Mononuclear cell (primary cell): ENCODE measurements around the gene FOXO3B. TPM values are rescaled to one million over a fixed set of nuclear protein-coding genes. Genes with fewer than 3 reads are reported as not detected.
"Not testable (repeated sequence)": the region's sequence is repeated elsewhere in the genome, so short reads cannot be mapped to it uniquely, and the experiment has no call there.

Source experiments
- H3K27me3 ChIP-seq: 2 replicates; pipeline ENCODE4 v1.6.0; 2011; ENCODE audit warnings: low read length, control low read depth; ENCODE audit not compliant: insufficient read depth
- H3K4me1 ChIP-seq: 2 replicates; pipeline ENCODE4 v1.5.1; 2011; ENCODE audit warnings: mild to moderate bottlenecking, low read length, control low read depth; ENCODE audit not compliant: insufficient read depth
- H3K4me3 ChIP-seq: 2 replicates; pipeline ENCODE4 v1.5.1; 2011; ENCODE audit warnings: mild to moderate bottlenecking, low read length, moderate library complexity
- H3K9me3 ChIP-seq: 2 replicates; pipeline ENCODE4 v1.5.1; 2011; ENCODE audit warnings: low read depth, mild to moderate bottlenecking, control low read depth, low read length
- total RNA-seq: library from RNA; depleted of rRNA; stranded (reverse); fragments of >200 nt; gene quantifications from one replicate; pipeline ENCODE4 v1.2.3, GENCODE V29; 2012

Gene FOXO3B
- 6.9 TPM for total RNA-seq

DNA sequence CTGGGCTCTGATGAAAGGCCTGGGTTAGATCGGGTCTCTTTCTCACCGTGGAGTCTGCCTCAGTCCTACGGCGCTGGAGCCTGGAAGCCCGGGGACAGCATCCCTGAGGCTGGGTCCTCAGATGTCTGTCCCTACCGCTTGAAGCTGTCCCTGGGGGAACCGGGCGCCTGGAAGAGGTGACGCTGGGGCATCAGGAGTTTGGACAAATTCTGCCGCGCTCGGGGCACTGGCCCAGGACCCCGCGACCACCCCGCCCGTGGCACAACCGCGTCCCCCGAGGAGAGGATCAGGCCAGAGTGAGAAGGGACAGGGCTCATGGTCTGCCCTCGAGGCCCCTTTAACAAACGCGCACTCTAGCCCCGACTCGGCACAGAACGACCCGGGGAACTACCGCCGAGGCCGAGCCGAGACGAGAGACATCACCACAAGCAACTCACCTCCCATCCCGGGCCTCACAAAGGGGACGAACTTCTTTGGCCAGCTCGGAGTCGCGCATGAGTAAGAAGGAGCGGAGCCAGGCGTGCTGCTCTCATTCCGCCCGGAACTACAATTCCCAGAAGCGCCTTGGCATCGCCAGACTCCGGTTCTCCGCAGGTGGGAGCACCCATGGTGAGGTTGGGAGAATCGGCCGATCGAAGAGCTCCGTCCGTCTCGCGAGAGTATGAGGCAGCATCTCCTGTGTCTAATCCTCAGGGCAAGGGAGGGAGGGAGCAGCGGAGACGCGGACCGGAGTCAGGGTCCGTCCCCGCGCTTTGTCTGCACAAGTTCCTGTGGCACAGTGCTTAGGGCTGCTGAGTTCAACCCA lies at the start of gene FOXO3B:
Gene FOXO3B (minus strand): TSS at position 548 of the 805 bp plus-strand sequence. CDS start 663 bp downstream, outside the sequence.
- H3K4me1 ChIP-seq, H3K27me3 ChIP-seq, H3K9me3 ChIP-seq: not testable (repeated sequence)
- peak within 1 kb of the TSS; percentile 36 for H3K4me3 ChIP-seq

DNA sequence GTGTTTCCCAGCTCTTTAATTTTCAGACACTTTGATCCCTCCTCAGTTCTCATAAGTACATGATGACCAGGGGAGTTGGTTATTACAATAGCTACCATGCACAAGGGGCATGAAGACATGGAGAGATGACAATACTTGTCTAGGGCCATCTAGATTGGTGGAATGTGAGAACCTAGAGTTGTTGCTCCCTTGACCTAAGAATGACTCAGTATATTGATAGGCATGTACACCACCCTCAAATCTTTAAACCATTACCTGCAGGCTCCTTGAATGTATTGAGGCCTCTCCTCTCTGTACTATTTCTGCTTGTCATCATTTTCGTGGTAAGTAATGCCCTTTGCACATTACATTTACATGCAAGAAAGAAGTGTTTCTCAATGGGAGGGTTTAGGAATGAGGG lies 41.4 kb upstream of the FOXO3B start:
- not testable (repeated sequence) for H3K9me3 ChIP-seq, H3K27me3 ChIP-seq, H3K4me1 ChIP-seq, H3K4me3 ChIP-seq

DNA sequence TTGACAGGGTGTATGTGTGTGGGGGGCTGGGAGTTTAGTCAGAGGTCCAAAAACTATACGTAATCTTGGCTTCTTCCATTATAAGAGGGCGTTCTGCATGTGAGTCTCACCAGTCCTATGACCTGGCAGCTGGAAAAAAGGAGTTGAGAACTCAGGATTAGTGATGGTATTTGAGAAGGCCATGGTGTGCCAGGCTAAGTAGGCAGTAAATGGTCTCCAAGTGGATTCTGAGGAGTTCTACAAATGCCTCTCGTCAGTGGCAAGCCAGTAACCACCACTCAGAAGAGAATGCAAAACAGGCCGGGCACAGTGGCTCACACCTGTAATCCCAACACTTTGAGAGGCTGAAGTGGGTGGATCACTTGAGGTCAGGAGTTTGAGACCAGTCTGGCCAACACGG lies 40.5 kb upstream of the FOXO3B start:
- H3K4me3 ChIP-seq, H3K27me3 ChIP-seq, H3K4me1 ChIP-seq, H3K9me3 ChIP-seq: not testable (repeated sequence)

DNA sequence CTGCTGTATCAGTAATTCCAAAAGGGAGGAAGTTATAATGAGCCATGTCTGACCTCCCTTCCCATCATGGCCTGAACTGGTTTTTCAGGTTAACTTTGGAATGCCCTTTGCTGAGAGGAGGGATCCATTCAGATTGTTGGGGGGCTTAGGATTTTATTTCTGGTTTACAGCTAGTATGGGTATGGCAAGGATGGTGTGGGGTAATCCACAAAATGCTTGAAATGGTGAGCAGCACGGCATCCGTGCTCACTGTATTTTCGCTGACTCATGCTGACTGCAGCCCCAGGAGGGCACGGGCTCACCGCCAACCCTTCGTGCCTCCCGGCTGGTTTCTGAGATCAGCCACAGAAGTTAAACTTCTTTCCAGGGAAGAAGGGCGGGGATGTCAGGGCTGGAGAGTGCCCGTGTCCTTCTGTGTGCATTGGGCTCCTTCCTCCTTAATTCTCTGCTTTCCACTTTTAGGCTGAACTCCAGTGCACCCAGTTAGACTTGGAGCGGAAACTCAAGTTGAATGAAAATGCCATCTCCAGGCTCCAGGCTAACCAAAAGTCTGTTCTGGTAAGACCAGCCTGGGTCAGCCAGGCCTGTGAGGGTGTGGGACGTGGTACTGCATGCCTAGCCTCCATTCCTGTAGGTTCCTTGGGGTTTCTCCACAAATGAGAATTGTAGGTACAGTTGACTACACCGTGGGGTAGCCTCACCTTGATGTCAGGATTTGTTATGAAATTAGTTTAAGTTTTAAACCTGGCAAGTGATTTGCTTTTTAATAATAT lies 39.8 kb upstream of the FOXO3B start:
- H3K4me1 ChIP-seq, H3K4me3 ChIP-seq, H3K9me3 ChIP-seq, H3K27me3 ChIP-seq: not testable (repeated sequence)

DNA sequence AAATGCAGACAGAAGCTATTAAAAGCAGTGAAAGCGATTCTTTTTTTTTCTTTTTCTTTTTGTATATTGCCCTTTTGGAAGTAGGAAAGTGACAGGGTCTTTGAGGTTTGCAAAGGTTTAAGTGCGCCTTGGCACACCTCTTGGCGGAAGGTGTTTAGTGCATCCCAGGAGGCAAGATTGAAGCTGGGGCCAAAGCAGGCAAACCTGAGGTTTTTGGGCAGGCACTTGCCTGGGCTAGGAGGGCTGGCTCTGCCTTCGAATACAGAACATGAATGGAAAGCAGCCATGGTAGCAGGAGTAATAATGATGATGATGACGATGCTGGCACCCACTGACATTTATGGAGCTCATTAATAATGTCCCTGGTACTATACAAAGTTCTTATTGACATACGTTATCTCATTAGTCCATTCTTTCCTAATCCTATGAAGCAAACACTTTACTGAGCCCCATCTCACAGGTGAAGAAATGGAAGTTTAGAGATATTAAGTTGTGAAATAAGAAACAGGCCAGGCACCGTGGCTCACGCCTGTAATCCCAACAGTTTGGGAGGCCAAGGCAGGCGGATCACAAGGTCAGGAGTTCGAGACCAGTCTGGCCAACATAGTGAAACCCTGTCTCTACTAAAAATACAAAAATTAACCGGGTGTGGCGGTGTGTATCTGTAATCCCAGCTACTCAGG lies 37.5 kb upstream of the FOXO3B start:
- H3K4me3 ChIP-seq, H3K4me1 ChIP-seq, H3K27me3 ChIP-seq, H3K9me3 ChIP-seq: not testable (repeated sequence)

DNA sequence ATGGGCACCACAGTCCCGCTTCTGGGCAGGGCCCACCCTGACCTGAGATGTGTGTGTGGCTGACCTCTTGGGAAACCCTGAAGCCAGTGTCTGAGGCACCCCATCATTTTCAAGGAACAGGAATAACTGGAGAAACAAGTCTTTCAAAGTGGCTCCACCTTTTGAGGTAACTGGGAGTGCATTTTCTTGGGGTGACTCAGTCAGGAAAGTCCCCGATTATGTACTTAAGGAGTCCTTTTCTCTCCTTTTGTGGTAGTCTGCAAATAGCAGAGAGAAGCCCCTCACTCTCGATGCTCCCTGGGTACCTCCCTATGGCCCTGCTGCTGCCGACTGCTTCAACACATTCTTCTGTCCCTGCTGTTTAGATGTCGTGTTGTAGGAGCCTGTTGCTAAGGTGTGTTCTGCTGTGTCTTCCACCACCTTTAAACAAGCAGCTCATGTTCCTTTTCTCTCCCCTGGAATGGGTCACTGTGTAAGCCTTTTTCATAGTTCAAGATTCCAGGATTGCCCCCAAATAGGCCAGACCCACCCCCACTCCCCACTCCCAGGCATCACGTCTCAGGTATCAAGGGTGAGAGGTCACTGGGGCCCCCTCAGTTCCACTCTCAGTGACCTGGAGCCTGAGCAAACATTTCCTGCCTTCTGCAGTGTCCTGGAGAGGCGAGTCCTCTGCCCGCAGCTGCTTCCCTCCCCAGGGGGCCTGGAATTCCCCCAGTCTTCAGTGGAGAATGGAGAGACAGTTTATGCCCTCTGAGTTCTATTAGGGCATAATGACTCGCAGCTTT lies 36.7 kb upstream of the FOXO3B start:
- H3K4me1 ChIP-seq, H3K9me3 ChIP-seq, H3K4me3 ChIP-seq, H3K27me3 ChIP-seq: not testable (repeated sequence)

DNA sequence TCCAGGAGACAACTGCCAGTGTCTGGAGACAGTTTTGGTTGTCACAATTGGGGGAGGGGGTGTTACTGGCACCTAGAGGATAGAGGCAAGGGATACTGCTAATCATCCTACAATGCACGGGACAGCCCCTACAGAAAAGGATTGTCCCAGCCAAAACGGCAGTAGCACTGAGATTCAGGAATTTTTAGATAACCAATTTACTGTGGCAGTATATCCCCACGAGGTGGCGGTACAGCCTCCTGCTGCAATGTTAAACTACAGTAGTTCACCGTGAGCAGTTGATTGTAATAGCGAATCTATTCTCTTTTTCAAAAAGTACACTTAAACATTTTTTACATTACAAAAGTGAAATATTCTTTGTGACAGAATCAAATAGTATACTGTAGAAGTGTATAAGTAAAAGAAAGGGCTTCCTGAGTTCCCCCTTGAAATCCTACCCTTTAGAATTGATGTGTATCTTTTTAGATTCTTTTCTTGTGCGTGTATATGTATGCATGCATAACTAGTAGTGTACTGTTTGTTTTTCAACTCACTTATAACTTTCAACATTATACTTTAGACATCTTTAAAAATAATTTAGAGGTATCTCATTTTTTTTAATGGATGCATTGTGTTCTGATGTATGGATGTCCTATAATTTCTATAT lies 30.4 kb upstream of the FOXO3B start:
- not testable (repeated sequence) for H3K27me3 ChIP-seq, H3K9me3 ChIP-seq, H3K4me3 ChIP-seq, H3K4me1 ChIP-seq

DNA sequence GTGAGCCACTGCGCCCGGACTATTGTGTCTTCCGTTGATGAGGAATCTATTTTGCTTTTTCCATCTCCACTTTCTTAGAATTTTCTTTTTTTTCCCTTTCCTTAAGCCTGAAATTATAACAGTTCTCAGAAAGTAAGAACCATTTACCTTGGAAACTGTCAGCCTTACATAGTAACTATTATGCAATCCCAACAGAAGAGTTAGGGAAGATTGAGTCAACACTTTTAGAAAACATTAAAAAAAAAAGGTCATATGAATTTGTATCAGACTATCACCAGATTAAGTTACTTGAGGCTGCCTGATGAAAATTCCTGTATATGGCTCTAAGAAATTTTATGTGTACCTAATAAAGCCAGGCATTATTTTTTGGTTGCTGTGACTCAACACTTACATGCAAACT lies 26.1 kb upstream of the FOXO3B start:
- H3K4me1 ChIP-seq, H3K4me3 ChIP-seq, H3K27me3 ChIP-seq: not testable (repeated sequence)

DNA sequence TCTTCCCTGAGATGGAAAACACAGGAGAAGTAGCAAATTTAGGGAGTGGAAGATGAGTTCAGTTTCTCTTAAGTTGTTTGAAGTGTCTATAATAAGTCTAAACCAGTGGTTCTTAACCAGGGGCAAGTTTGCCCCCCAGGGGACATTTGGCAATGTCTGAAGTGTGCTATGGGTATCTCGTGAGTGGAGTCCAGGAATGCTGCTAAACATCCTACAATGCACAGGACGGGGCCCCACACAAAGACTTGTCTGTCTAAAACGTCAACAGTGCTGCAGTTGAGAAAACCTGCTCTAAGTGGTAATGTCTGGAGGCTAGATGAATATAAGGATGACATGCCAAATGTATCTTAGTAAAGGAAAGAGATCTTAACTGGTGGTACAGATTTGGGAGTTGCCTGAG lies 23.8 kb upstream of the FOXO3B start:
- not testable (repeated sequence) for H3K4me3 ChIP-seq, H3K4me1 ChIP-seq, H3K27me3 ChIP-seq, H3K9me3 ChIP-seq

More for the DNA sequence above, 26.1 kb upstream of the FOXO3B start:
- H3K9me3 ChIP-seq = not testable (repeated sequence)

DNA sequence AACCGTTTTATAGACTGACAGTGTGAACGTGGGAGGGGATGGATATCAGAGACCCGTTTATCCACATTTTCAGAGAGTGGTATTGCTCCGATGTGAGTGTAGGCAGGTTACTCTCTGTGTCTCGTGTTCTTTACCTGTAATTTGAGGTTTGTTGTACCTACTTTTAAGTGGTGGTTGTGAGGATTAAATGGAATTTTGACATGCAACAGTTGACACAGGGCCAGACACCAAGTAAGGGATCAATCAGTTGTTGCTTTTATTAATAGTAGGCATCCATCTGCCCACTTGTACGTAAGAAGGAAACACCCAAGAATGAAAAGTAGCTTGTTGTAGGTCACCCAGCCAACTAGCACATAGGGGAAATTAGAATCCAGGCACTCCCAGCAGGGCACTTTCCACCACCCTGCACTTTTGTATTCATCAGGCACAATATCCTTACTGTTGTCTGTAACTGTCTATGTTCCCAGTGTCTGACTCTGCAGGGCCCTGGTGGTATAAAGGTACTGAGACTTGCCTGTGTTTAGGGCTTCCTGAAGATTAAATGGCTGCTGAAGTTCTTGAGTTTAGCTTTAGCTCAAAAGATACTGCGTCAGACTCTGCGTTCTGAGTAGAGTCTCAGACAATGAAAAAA lies 16.5 kb upstream of the FOXO3B start:
- H3K4me3 ChIP-seq = peak overlapping the region; percentile 47
- H3K27me3 ChIP-seq, H3K9me3 ChIP-seq, H3K4me1 ChIP-seq: not testable (repeated sequence)

DNA sequence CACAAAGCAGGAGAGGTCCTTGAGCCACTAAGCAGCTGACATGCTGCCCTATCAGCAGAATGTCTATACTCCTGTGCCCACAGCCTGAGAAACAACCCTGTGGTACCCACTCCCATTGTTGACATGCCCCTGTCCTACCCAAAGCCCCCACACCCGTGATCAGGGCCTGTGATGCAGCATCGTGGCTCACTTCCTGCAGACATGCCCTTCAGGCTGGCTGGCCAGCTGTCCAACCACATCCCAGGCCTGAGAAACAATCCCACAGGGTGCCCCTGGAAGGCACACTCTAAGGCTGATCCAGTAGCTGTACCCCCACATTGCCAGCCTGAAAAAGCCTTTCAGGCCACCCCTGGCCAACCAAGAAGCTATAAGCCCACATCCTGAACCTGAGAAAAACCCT lies 13.0 kb upstream of the FOXO3B start:
- not testable (repeated sequence) for H3K9me3 ChIP-seq, H3K4me3 ChIP-seq, H3K4me1 ChIP-seq, H3K27me3 ChIP-seq

DNA sequence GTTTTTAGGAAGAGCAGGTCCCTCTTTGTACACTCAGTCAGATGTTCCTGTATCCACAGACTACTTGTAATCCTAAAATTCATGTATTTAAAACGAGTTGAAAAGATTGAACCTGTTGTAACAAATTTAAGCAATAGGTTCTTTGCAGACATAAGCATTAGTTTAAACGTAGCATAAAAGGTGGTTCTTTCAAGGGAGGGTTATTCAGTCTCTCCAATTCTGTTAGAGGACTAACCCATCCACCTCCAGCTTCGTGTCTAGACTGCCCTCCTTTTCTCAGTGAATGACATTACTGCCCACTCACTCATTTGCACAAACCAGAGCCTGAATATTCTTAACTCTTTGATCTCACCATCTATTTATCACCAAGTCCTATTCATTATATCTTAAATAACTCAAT lies 554 bp upstream of the FOXO3B start:
- H3K27me3 ChIP-seq, H3K4me1 ChIP-seq, H3K9me3 ChIP-seq: not testable (repeated sequence)
- H3K4me3 ChIP-seq = peak overlapping the region; percentile 36

DNA sequence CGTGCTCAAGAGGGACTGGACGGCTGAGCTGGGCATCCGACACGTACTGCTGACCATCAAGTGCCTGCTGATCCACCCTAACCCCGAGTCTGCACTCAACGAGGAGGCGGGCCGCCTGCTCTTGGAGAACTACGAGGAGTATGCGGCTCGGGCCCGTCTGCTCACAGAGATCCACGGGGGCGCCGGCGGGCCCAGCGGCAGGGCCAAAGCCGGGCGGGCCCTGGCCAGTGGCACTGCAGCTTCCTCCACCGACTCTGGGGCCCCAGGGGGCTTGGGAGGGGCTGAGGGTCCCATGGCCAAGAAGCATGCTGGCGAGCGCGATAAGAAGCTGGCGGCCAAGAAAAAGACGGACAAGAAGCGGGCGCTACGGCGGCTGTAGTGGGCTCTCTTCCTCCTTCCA lies 4.7 kb downstream of the FOXO3B start:
- not testable (repeated sequence) for H3K4me3 ChIP-seq, H3K27me3 ChIP-seq, H3K9me3 ChIP-seq, H3K4me1 ChIP-seq

DNA sequence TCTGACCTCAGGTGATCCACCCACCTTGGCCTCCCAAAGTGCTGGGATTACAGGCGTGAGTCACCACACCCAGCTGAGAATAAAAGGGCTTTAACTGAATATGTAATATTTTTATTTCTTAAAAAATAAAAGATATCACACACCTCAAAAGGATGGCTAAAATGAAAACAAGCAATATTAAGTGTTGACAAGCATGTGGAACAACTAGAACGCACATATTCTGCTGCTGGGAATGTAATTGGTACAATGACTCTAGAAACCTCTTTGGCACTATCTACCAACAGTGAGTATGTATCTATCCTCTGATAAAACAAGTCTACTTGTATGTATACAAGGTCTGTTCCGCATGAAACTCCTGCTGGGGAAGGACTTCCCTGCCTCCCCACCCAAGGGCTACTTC lies 5.2 kb downstream of the FOXO3B start:
- not testable (repeated sequence) for H3K4me1 ChIP-seq, H3K27me3 ChIP-seq, H3K9me3 ChIP-seq, H3K4me3 ChIP-seq
